Middle frontal gyrus (tissue), 1 donor: ENCODE results near the gene LUZP4.
"Not testable (repeated sequence)": the region's sequence is repeated elsewhere in the genome, so short reads cannot be mapped to it uniquely, and the experiment has no call there.

Source experiments
- DNase-seq: peaks from one replicate; pipeline ENCODE4 v3.0.0-alpha.2; 2015; ENCODE audit warnings: low spot score; ENCODE audit errors: extremely low spot score

The LUZP4 gene

GRCh38 chrX:115289465-115289864, at the start of gene LUZP4:
Gene LUZP4, plus strand, starts transcription at chrX:115289715. Its CDS starts 45 bp downstream, at chrX:115289760.
- no peak for DNase-seq

GRCh38 chrX:115251458-115252233, 37.9 kb upstream of the LUZP4 start:
- DNase-seq = no peak

- DNase-seq = no peak
Observed at GRCh38 chrX:115255003-115255402, 34.5 kb upstream of the LUZP4 start.

- no peak for DNase-seq
Observed at GRCh38 chrX:115257711-115258110, 31.8 kb upstream of the LUZP4 start.

GRCh38 chrX:115259238-115259875, 30.2 kb upstream of the LUZP4 start:
- no peak for DNase-seq

- no peak for DNase-seq
Observed at GRCh38 chrX:115260330-115260729, 29.2 kb upstream of the LUZP4 start.

GRCh38 chrX:115261148-115261547, 28.4 kb upstream of the LUZP4 start:
- no peak for DNase-seq

- no peak for DNase-seq
Observed at GRCh38 chrX:115264009-115264408, 25.5 kb upstream of the LUZP4 start.

- DNase-seq = no peak
Observed at GRCh38 chrX:115266300-115266699, 23.2 kb upstream of the LUZP4 start.

GRCh38 chrX:115268421-115268820, 21.1 kb upstream of the LUZP4 start:
- DNase-seq = no peak

GRCh38 chrX:115269051-115269683, 20.3 kb upstream of the LUZP4 start:
- DNase-seq = no peak

GRCh38 chrX:115284877-115285276, 4.6 kb upstream of the LUZP4 start:
- no peak for DNase-seq

GRCh38 chrX:115297189-115297588, 7.7 kb downstream of the LUZP4 start:
- DNase-seq = no peak

- DNase-seq = no peak
Observed at GRCh38 chrX:115311139-115311538, 21.6 kb downstream of the LUZP4 start.

- DNase-seq = no peak
Observed at GRCh38 chrX:115311601-115312001, 22.1 kb downstream of the LUZP4 start.

- DNase-seq = no peak
Observed at GRCh38 chrX:115318139-115318538, 28.6 kb downstream of the LUZP4 start.

GRCh38 chrX:115322375-115322774, 32.9 kb downstream of the LUZP4 start:
- no peak for DNase-seq

- DNase-seq = no peak
Observed at GRCh38 chrX:115324194-115324593, 34.7 kb downstream of the LUZP4 start.

GRCh38 chrX:115329282-115329681, 39.8 kb downstream of the LUZP4 start:
- not testable (repeated sequence) for DNase-seq

- no peak for DNase-seq
Observed at GRCh38 chrX:115330498-115331168, 41.1 kb downstream of the LUZP4 start.

GRCh38 chrX:115332832-115333231, 43.3 kb downstream of the LUZP4 start:
- DNase-seq = no peak

- DNase-seq = no peak
Observed at GRCh38 chrX:115333446-115333845, 43.9 kb downstream of the LUZP4 start.
